H9 (cell line): ENCODE data around the gene PTF1A. TPM values are rescaled to one million over a fixed set of nuclear protein-coding genes. Genes with fewer than 3 reads are reported as not detected.
A peak's percentile ranks its signal among the peaks of the same experiment; 100 is the strongest.

Experiments used
- DNase-seq: peaks from one replicate; pipeline ENCODE4 v3.0.0-alpha.2; 2017
- H2AFZ ChIP-seq: one replicate; pipeline ENCODE4 v1.6.1; 2013; ENCODE audit warnings: mild to moderate bottlenecking, low read length, control low read depth, moderate library complexity
- H2AK5ac ChIP-seq: 2 replicates; pipeline ENCODE4 v1.6.1; 2013; ENCODE audit warnings: low read length, control low read depth, mixed read lengths; ENCODE audit not compliant: insufficient read length
- H2BK120ac ChIP-seq: one replicate; pipeline ENCODE4 v1.6.1; 2013; ENCODE audit warnings: low read depth, mild to moderate bottlenecking, low read length, control low read depth, inconsistent platforms; ENCODE audit not compliant: poor library complexity, severe bottlenecking
- H2BK12ac ChIP-seq: 2 replicates; pipeline ENCODE4 v1.6.1; 2013; ENCODE audit warnings: low read length, control low read depth, mixed read lengths, low read depth; ENCODE audit not compliant: insufficient read length
- H2BK15ac ChIP-seq: 2 replicates; pipeline ENCODE4 v1.6.1; 2013; ENCODE audit warnings: low read depth, low read length, control low read depth
- H2BK20ac ChIP-seq: one replicate; pipeline ENCODE4 v1.6.1; 2013; ENCODE audit warnings: low read depth, mild to moderate bottlenecking, low read length, control low read depth, inconsistent platforms; ENCODE audit not compliant: poor library complexity, severe bottlenecking
- H2BK5ac ChIP-seq: 2 replicates; pipeline ENCODE4 v1.6.1; 2013; ENCODE audit warnings: low read length, control low read depth, mixed read lengths; ENCODE audit not compliant: insufficient read length
- H3K14ac ChIP-seq: 2 replicates; pipeline ENCODE4 v1.6.1; 2013; ENCODE audit warnings: low read length, control low read depth; ENCODE audit not compliant: insufficient read depth
- H3K18ac ChIP-seq: 2 replicates; pipeline ENCODE4 v1.6.1; 2013; ENCODE audit warnings: low read depth, mild to moderate bottlenecking, mixed read lengths, low read length, control low read depth; ENCODE audit not compliant: insufficient read length
- H3K23ac ChIP-seq: 2 replicates; pipeline ENCODE4 v1.6.1; 2013; ENCODE audit warnings: low read length, control low read depth, mixed read lengths, low read depth; ENCODE audit not compliant: insufficient read length
- H3K23me2 ChIP-seq: 2 replicates; pipeline ENCODE4 v1.6.1; 2013; ENCODE audit warnings: low read depth, mild to moderate bottlenecking, mixed read lengths, low read length, control low read depth; ENCODE audit not compliant: insufficient read length, poor library complexity, severe bottlenecking
- H3K27ac ChIP-seq: 2 replicates; pipeline ENCODE4 v1.5.1; 2013; ENCODE audit warnings: low read length, control low read depth, mixed read lengths, low read depth; ENCODE audit not compliant: insufficient read length
- H3K27me3 ChIP-seq: 2 replicates; pipeline ENCODE4 v1.6.1; 2013; ENCODE audit warnings: low read length, control low read depth, inconsistent platforms; ENCODE audit not compliant: insufficient read depth
- H3K4ac ChIP-seq: 2 replicates; pipeline ENCODE4 v1.6.1; 2013; ENCODE audit warnings: low read depth, mild to moderate bottlenecking, control low read depth, inconsistent platforms, low read length, moderate library complexity
- H3K4me1 ChIP-seq: 2 replicates; pipeline ENCODE4 v1.6.1; 2013; ENCODE audit warnings: low read length, control low read depth, inconsistent platforms; ENCODE audit not compliant: insufficient read depth
- H3K4me2 ChIP-seq: 2 replicates; pipeline ENCODE4 v1.6.1; 2013; ENCODE audit warnings: low read length, control low read depth, mixed read lengths; ENCODE audit not compliant: insufficient read length, insufficient read depth
- H3K56ac ChIP-seq: 2 replicates; pipeline ENCODE4 v1.6.1; 2013; ENCODE audit warnings: low read depth, mild to moderate bottlenecking, mixed read lengths, low read length, control low read depth; ENCODE audit not compliant: insufficient read length
- H3K79me1 ChIP-seq: 2 replicates; pipeline ENCODE4 v1.6.1; 2013; ENCODE audit warnings: low read depth, mild to moderate bottlenecking, moderate library complexity, low read length, control low read depth, inconsistent platforms; ENCODE audit not compliant: insufficient read depth, poor library complexity, severe bottlenecking
- H3K79me2 ChIP-seq: 2 replicates; pipeline ENCODE4 v1.6.1; 2013; ENCODE audit warnings: low read length, control low read depth, inconsistent platforms; ENCODE audit not compliant: insufficient read depth
- H3K9ac ChIP-seq: 2 replicates; pipeline ENCODE4 v1.6.1; 2013; ENCODE audit warnings: low read length, control low read depth, mixed read lengths; ENCODE audit not compliant: insufficient read length; ENCODE audit errors: extremely low read depth
- H3K9me3 ChIP-seq: one replicate; pipeline ENCODE4 v1.6.1; 2013; ENCODE audit warnings: low read depth, low read length, inconsistent platforms; ENCODE audit not compliant: control insufficient read depth
- H3T11ph ChIP-seq: one replicate; pipeline ENCODE4 v1.6.1; 2013; ENCODE audit warnings: mild to moderate bottlenecking, low read length, control low read depth, inconsistent platforms
- H4K20me1 ChIP-seq: one replicate; pipeline ENCODE4 v1.6.1; 2013; ENCODE audit not compliant: control insufficient read depth, insufficient read length, insufficient read depth
- H4K5ac ChIP-seq: 2 replicates; pipeline ENCODE4 v1.6.1; 2013; ENCODE audit warnings: low read depth, mild to moderate bottlenecking, mixed read lengths, low read length, control low read depth; ENCODE audit not compliant: insufficient read length
- H4K8ac ChIP-seq: replicated peaks from 2 replicates; pipeline ENCODE4 v1.6.1; 2013; ENCODE audit warnings: low read length, control low read depth, mixed read lengths, low read depth; ENCODE audit not compliant: insufficient read length
- H4K91ac ChIP-seq: 2 replicates; pipeline ENCODE4 v1.6.1; 2013; ENCODE audit warnings: low read depth, mild to moderate bottlenecking, moderate library complexity, mixed read lengths, low read length, control low read depth; ENCODE audit not compliant: insufficient read length
- H3K27ac Mint-ChIP-seq, 3 experiments: 2 replicates in 2 of 3; 3 replicates in 1 of 3; pipeline ENCODE4 v1.8.0; 2020 to 2021; ENCODE audit warnings: mixed read lengths in 3 of 3, mild to moderate bottlenecking in 1 of 3, moderate library complexity in 1 of 3
- H3K27me3 Mint-ChIP-seq: 2 replicates; pipeline ENCODE4 v1.8.0; 2021; ENCODE audit warnings: low read depth, mild to moderate bottlenecking, moderate library complexity, mixed read lengths
- H3K36me3 Mint-ChIP-seq, 3 experiments: 2 replicates in 2 of 3; 3 replicates in 1 of 3; pipeline ENCODE4 v1.8.0; 2020 to 2021; ENCODE audit warnings: low read depth in 3 of 3, mixed read lengths in 3 of 3; ENCODE audit not compliant: insufficient read depth in 1 of 3
- H3K4me1 Mint-ChIP-seq, 2 experiments: 2 replicates each; pipeline ENCODE4 v1.8.0; 2020; ENCODE audit warnings: mixed read lengths in 2 of 2
- H3K4me3 Mint-ChIP-seq, 2 experiments: 2 replicates in 1 of 2; 3 replicates in 1 of 2; pipeline ENCODE4 v1.8.0; 2020 to 2021; ENCODE audit warnings: mild to moderate bottlenecking in 2 of 2, mixed read lengths in 2 of 2, moderate library complexity in 1 of 2
- H3K9me3 Mint-ChIP-seq, 2 experiments: 2 replicates in 1 of 2; 3 replicates in 1 of 2; pipeline ENCODE4 v1.8.0; 2020; ENCODE audit warnings: mild to moderate bottlenecking in 2 of 2, mixed read lengths in 2 of 2, moderate library complexity in 1 of 2
- CTCF ChIP-seq: fragments of 200-600 bp; sonication (generic); conservative IDR thresholded peaks from 3 replicates; pipeline ENCODE4 v1.8.0; 2021; ENCODE audit warnings: antibody characterized with exemption, mild to moderate bottlenecking
- whole genome bisulfite sequencing: extraction: QIAGEN DNeasy Blood & Tissue Kit; methylation state at CpG from one replicate; pipeline ENCODE4 v1.1.7; 2013; ENCODE audit warnings: missing lambda C conversion rate, low lambda C conversion rate, mixed read lengths; ENCODE audit not compliant: insufficient read length; ENCODE audit errors: extremely low coverage; 5-methylcytosine and 5-hydroxymethylcytosine counted together
- total RNA-seq: library from RNA; stranded (reverse); gene quantifications from 2 replicates; pipeline ENCODE4 v1.2.1, GENCODE V29; 2021

PTF1A gene
- total RNA-seq, 1 experiment from 2014 or later, result not detected

GRCh38 chr10:23157691-23158369, 34.3 kb upstream of the PTF1A start:
- no peaks in the 10 kb centered on the region for H3K4me1 ChIP-seq
- no peak overlapping the region for H2BK15ac ChIP-seq
- Mint-ChIP-seq H3K27me3 (peaks cover 62% of the 10 kb centered on the region), H3K4me3 (no peak overlapping the region; a peak in 1 of 5 replicates), H3K4me1 (peaks cover 8 to 9% of the 10 kb centered on the region in 2 experiments; a peak in 2 of 4 replicates), H3K27ac (no peak overlapping the region), H3K36me3 (no peaks in the 10 kb centered on the region), H3K9me3 (no peaks in the 10 kb centered on the region)
- H3K23ac ChIP-seq, result no peak overlapping the region
- H3K23me2 ChIP-seq, result no peaks in the 10 kb centered on the region
- H2BK5ac ChIP-seq, result no peak overlapping the region
- H4K91ac ChIP-seq, result no peak overlapping the region
- no peak for TF ChIP-seq CTCF
- H3K14ac ChIP-seq, result no peak overlapping the region
- no CpG with 5 or more reads among the region's 12 CpGs for WGBS
- no peak overlapping the region for H3K27ac ChIP-seq
- H4K20me1 ChIP-seq, result no peaks in the 10 kb centered on the region
- H2AK5ac ChIP-seq, result no peak overlapping the region
- H2BK20ac ChIP-seq, result no peak overlapping the region
- H3K18ac ChIP-seq, result no peak overlapping the region
- H2AFZ ChIP-seq, result no peak overlapping the region
- no peak overlapping the region for H2BK120ac ChIP-seq
- H4K8ac ChIP-seq, result no peak overlapping the region
- no peaks in the 10 kb centered on the region; the same call in 1 of the 2 replicates for H3K27me3 ChIP-seq
- H3K4me2 ChIP-seq, result peak overlapping the region; percentile 36
- no peak overlapping the region for H3K4ac ChIP-seq
- H4K5ac ChIP-seq, result no peak overlapping the region
- DNase-seq, result peak; percentile 33
- H3K56ac ChIP-seq, result no peak overlapping the region
- H3K9ac ChIP-seq, result no peak overlapping the region
- H3T11ph ChIP-seq, result no peak overlapping the region
- H3K9me3 ChIP-seq, result no peaks in the 10 kb centered on the region
- H3K79me1 ChIP-seq, result no peaks in the 10 kb centered on the region
- no peaks in the 10 kb centered on the region for H3K79me2 ChIP-seq
- no peak overlapping the region for H2BK12ac ChIP-seq
